H9 (cell line): ENCODE data around the gene PDZRN4. TPM values are rescaled to one million over a fixed set of nuclear protein-coding genes. Genes with fewer than 3 reads are reported as not detected.

Source experiments
- DNase-seq: peaks from one replicate; pipeline ENCODE4 v3.0.0-alpha.2; 2017
- H2AFZ ChIP-seq: one replicate; pipeline ENCODE4 v1.6.1; 2013; ENCODE audit warnings: mild to moderate bottlenecking, low read length, control low read depth, moderate library complexity
- H2AK5ac ChIP-seq: 2 replicates; pipeline ENCODE4 v1.6.1; 2013; ENCODE audit warnings: low read length, control low read depth, mixed read lengths; ENCODE audit not compliant: insufficient read length
- H2BK120ac ChIP-seq: one replicate; pipeline ENCODE4 v1.6.1; 2013; ENCODE audit warnings: low read depth, mild to moderate bottlenecking, low read length, control low read depth, inconsistent platforms; ENCODE audit not compliant: poor library complexity, severe bottlenecking
- H2BK12ac ChIP-seq: 2 replicates; pipeline ENCODE4 v1.6.1; 2013; ENCODE audit warnings: low read length, control low read depth, mixed read lengths, low read depth; ENCODE audit not compliant: insufficient read length
- H2BK15ac ChIP-seq: 2 replicates; pipeline ENCODE4 v1.6.1; 2013; ENCODE audit warnings: low read depth, low read length, control low read depth
- H2BK20ac ChIP-seq: one replicate; pipeline ENCODE4 v1.6.1; 2013; ENCODE audit warnings: low read depth, mild to moderate bottlenecking, low read length, control low read depth, inconsistent platforms; ENCODE audit not compliant: poor library complexity, severe bottlenecking
- H2BK5ac ChIP-seq: 2 replicates; pipeline ENCODE4 v1.6.1; 2013; ENCODE audit warnings: low read length, control low read depth, mixed read lengths; ENCODE audit not compliant: insufficient read length
- H3K14ac ChIP-seq: 2 replicates; pipeline ENCODE4 v1.6.1; 2013; ENCODE audit warnings: low read length, control low read depth; ENCODE audit not compliant: insufficient read depth
- H3K18ac ChIP-seq: 2 replicates; pipeline ENCODE4 v1.6.1; 2013; ENCODE audit warnings: low read depth, mild to moderate bottlenecking, mixed read lengths, low read length, control low read depth; ENCODE audit not compliant: insufficient read length
- H3K23ac ChIP-seq: 2 replicates; pipeline ENCODE4 v1.6.1; 2013; ENCODE audit warnings: low read length, control low read depth, mixed read lengths, low read depth; ENCODE audit not compliant: insufficient read length
- H3K23me2 ChIP-seq: 2 replicates; pipeline ENCODE4 v1.6.1; 2013; ENCODE audit warnings: low read depth, mild to moderate bottlenecking, mixed read lengths, low read length, control low read depth; ENCODE audit not compliant: insufficient read length, poor library complexity, severe bottlenecking
- H3K27ac ChIP-seq: 2 replicates; pipeline ENCODE4 v1.5.1; 2013; ENCODE audit warnings: low read length, control low read depth, mixed read lengths, low read depth; ENCODE audit not compliant: insufficient read length
- H3K27me3 ChIP-seq: 2 replicates; pipeline ENCODE4 v1.6.1; 2013; ENCODE audit warnings: low read length, control low read depth, inconsistent platforms; ENCODE audit not compliant: insufficient read depth
- H3K4ac ChIP-seq: 2 replicates; pipeline ENCODE4 v1.6.1; 2013; ENCODE audit warnings: low read depth, mild to moderate bottlenecking, control low read depth, inconsistent platforms, low read length, moderate library complexity
- H3K4me1 ChIP-seq: 2 replicates; pipeline ENCODE4 v1.6.1; 2013; ENCODE audit warnings: low read length, control low read depth, inconsistent platforms; ENCODE audit not compliant: insufficient read depth
- H3K4me2 ChIP-seq: 2 replicates; pipeline ENCODE4 v1.6.1; 2013; ENCODE audit warnings: low read length, control low read depth, mixed read lengths; ENCODE audit not compliant: insufficient read length, insufficient read depth
- H3K56ac ChIP-seq: 2 replicates; pipeline ENCODE4 v1.6.1; 2013; ENCODE audit warnings: low read depth, mild to moderate bottlenecking, mixed read lengths, low read length, control low read depth; ENCODE audit not compliant: insufficient read length
- H3K79me1 ChIP-seq: 2 replicates; pipeline ENCODE4 v1.6.1; 2013; ENCODE audit warnings: low read depth, mild to moderate bottlenecking, moderate library complexity, low read length, control low read depth, inconsistent platforms; ENCODE audit not compliant: insufficient read depth, poor library complexity, severe bottlenecking
- H3K79me2 ChIP-seq: 2 replicates; pipeline ENCODE4 v1.6.1; 2013; ENCODE audit warnings: low read length, control low read depth, inconsistent platforms; ENCODE audit not compliant: insufficient read depth
- H3K9ac ChIP-seq: 2 replicates; pipeline ENCODE4 v1.6.1; 2013; ENCODE audit warnings: low read length, control low read depth, mixed read lengths; ENCODE audit not compliant: insufficient read length; ENCODE audit errors: extremely low read depth
- H3K9me3 ChIP-seq: one replicate; pipeline ENCODE4 v1.6.1; 2013; ENCODE audit warnings: low read depth, low read length, inconsistent platforms; ENCODE audit not compliant: control insufficient read depth
- H3T11ph ChIP-seq: one replicate; pipeline ENCODE4 v1.6.1; 2013; ENCODE audit warnings: mild to moderate bottlenecking, low read length, control low read depth, inconsistent platforms
- H4K20me1 ChIP-seq: one replicate; pipeline ENCODE4 v1.6.1; 2013; ENCODE audit not compliant: control insufficient read depth, insufficient read length, insufficient read depth
- H4K5ac ChIP-seq: 2 replicates; pipeline ENCODE4 v1.6.1; 2013; ENCODE audit warnings: low read depth, mild to moderate bottlenecking, mixed read lengths, low read length, control low read depth; ENCODE audit not compliant: insufficient read length
- H4K8ac ChIP-seq: replicated peaks from 2 replicates; pipeline ENCODE4 v1.6.1; 2013; ENCODE audit warnings: low read length, control low read depth, mixed read lengths, low read depth; ENCODE audit not compliant: insufficient read length
- H4K91ac ChIP-seq: 2 replicates; pipeline ENCODE4 v1.6.1; 2013; ENCODE audit warnings: low read depth, mild to moderate bottlenecking, moderate library complexity, mixed read lengths, low read length, control low read depth; ENCODE audit not compliant: insufficient read length
- H3K27ac Mint-ChIP-seq, 3 experiments: 2 replicates in 2 of 3; 3 replicates in 1 of 3; pipeline ENCODE4 v1.8.0; 2020 to 2021; ENCODE audit warnings: mixed read lengths in 3 of 3, mild to moderate bottlenecking in 1 of 3, moderate library complexity in 1 of 3
- H3K27me3 Mint-ChIP-seq: 2 replicates; pipeline ENCODE4 v1.8.0; 2021; ENCODE audit warnings: low read depth, mild to moderate bottlenecking, moderate library complexity, mixed read lengths
- H3K36me3 Mint-ChIP-seq, 3 experiments: 2 replicates in 2 of 3; 3 replicates in 1 of 3; pipeline ENCODE4 v1.8.0; 2020 to 2021; ENCODE audit warnings: low read depth in 3 of 3, mixed read lengths in 3 of 3; ENCODE audit not compliant: insufficient read depth in 1 of 3
- H3K4me1 Mint-ChIP-seq, 2 experiments: 2 replicates each; pipeline ENCODE4 v1.8.0; 2020; ENCODE audit warnings: mixed read lengths in 2 of 2
- H3K4me3 Mint-ChIP-seq, 2 experiments: 2 replicates in 1 of 2; 3 replicates in 1 of 2; pipeline ENCODE4 v1.8.0; 2020 to 2021; ENCODE audit warnings: mild to moderate bottlenecking in 2 of 2, mixed read lengths in 2 of 2, moderate library complexity in 1 of 2
- H3K9me3 Mint-ChIP-seq, 2 experiments: 2 replicates in 1 of 2; 3 replicates in 1 of 2; pipeline ENCODE4 v1.8.0; 2020; ENCODE audit warnings: mild to moderate bottlenecking in 2 of 2, mixed read lengths in 2 of 2, moderate library complexity in 1 of 2
- WGBS: extraction: QIAGEN DNeasy Blood & Tissue Kit; methylation state at CpG from one replicate; pipeline ENCODE4 v1.1.7; 2013; ENCODE audit warnings: missing lambda C conversion rate, low lambda C conversion rate, mixed read lengths; ENCODE audit not compliant: insufficient read length; ENCODE audit errors: extremely low coverage; 5-methylcytosine and 5-hydroxymethylcytosine counted together
- total RNA-seq: library from RNA; stranded (reverse); gene quantifications from 2 replicates; pipeline ENCODE4 v1.2.1, GENCODE V29; 2021
- TF ChIP-seq, protein P1 (sequence below): fragments of 200-600 bp; sonication (generic); conservative IDR thresholded peaks from 3 replicates; pipeline ENCODE4 v1.8.0; 2021; ENCODE audit warnings: antibody characterized with exemption, mild to moderate bottlenecking

Gene PDZRN4
- total RNA-seq, 1 experiment from 2014 or later, result not detected

DNA sequence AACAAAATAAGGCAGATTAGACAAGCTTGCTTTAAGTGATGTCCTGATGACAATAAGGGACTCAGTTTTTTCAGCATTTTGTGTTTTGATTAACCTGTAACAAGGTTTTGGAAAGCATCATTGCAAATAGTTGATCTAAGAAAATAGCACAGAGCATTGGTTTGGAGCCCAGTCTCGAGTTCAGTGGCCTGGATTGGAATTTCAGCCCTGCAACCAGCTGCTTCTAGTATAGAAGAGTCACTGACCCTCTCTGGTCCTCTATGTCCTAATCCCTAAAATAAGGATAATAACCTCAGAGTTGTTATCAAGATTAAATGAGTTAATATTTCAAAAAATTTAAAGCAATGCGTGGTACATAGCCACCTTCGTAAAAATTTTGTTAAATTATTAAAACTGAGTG is 25.5 kb downstream of the PDZRN4 start:
- H3K79me2 ChIP-seq, result no peaks in the 10 kb centered on the region
- 0 out of 2 replicates have a peak, but pooled peaks cover 1% of the 10 kb centered on the region for H3K27me3 Mint-ChIP-seq

More for the DNA sequence above, 25.5 kb downstream of the PDZRN4 start:
- H2AFZ ChIP-seq, result no peak overlapping the region
- H3K79me1 ChIP-seq, result no peaks in the 10 kb centered on the region
- no peaks in the 10 kb centered on the region for H3K23me2 ChIP-seq
- H3K9ac ChIP-seq, result no peak overlapping the region
- no peaks in the 10 kb centered on the region for H3K27me3 ChIP-seq
- no CpG with 5 or more reads among the region's 3 CpGs for WGBS
- H3K23ac ChIP-seq, result no peak overlapping the region
- no peak overlapping the region for H4K5ac ChIP-seq
- H2BK15ac ChIP-seq, result no peak overlapping the region
- H2BK120ac ChIP-seq, result no peak overlapping the region
- no peak overlapping the region for H3K14ac ChIP-seq
- no peaks in the 10 kb centered on the region for H3K36me3 Mint-ChIP-seq
- no peak overlapping the region for H2BK5ac ChIP-seq
- no peaks in the 10 kb centered on the region for H4K20me1 ChIP-seq
- no peaks in the 10 kb centered on the region for H3K9me3 Mint-ChIP-seq
- H3K4me1 Mint-ChIP-seq, result no peaks in the 10 kb centered on the region
- no peak overlapping the region for H3T11ph ChIP-seq
- no peak overlapping the region for H2BK12ac ChIP-seq
- H3K9me3 ChIP-seq, result no peaks in the 10 kb centered on the region
- no peak overlapping the region for H3K27ac Mint-ChIP-seq
- H4K91ac ChIP-seq, result no peak overlapping the region
- H4K8ac ChIP-seq, result no peak overlapping the region
- H3K4me2 ChIP-seq, result no peak overlapping the region
- no peak overlapping the region for H2AK5ac ChIP-seq
- no peak overlapping the region for H3K4ac ChIP-seq
- no peak for DNase-seq
- H2BK20ac ChIP-seq, result no peak overlapping the region
- no peak overlapping the region for H3K4me3 Mint-ChIP-seq
- TF ChIP-seq, protein P1, sequence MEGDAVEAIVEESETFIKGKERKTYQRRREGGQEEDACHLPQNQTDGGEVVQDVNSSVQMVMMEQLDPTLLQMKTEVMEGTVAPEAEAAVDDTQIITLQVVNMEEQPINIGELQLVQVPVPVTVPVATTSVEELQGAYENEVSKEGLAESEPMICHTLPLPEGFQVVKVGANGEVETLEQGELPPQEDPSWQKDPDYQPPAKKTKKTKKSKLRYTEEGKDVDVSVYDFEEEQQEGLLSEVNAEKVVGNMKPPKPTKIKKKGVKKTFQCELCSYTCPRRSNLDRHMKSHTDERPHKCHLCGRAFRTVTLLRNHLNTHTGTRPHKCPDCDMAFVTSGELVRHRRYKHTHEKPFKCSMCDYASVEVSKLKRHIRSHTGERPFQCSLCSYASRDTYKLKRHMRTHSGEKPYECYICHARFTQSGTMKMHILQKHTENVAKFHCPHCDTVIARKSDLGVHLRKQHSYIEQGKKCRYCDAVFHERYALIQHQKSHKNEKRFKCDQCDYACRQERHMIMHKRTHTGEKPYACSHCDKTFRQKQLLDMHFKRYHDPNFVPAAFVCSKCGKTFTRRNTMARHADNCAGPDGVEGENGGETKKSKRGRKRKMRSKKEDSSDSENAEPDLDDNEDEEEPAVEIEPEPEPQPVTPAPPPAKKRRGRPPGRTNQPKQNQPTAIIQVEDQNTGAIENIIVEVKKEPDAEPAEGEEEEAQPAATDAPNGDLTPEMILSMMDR, result no peak
- H3K56ac ChIP-seq, result no peak overlapping the region
- no peak overlapping the region for H3K18ac ChIP-seq
- H3K27ac ChIP-seq, result no peak overlapping the region
- no peaks in the 10 kb centered on the region for H3K4me1 ChIP-seq
